HG03521 (cell line): ENCODE measurements around the gene NARF.
"Not testable (repeated sequence)": the region's sequence is repeated elsewhere in the genome, so short reads cannot be mapped to it uniquely, and the experiment has no call there.

ENCODE experiments used
- ATAC-seq: cut with Tn5 transposase; IDR thresholded peaks from one replicate; pipeline ENCODE4 v1.9.1; 2021; ENCODE audit warnings: mild to moderate bottlenecking, moderate library complexity; ENCODE audit not compliant: unreplicated experiment

The NARF gene

DNA sequence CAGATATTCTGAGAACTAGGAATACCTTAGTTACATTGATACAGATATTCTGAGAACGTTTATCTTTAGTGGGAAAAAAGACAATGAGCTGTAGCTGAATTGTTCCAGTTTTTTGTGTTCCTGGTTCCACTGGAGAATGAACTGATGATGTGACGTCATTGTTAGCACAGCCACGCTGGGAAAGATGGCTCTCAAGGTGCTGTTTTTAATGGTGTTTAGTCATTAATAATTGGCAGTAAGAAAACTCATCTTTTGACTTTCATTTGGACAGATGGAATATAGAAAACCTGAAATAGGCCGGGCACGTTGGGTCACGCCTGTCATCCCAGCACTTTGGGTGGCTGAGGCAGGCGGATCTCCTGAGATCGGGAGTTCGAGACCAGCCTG lies 71.4 kb downstream of the NARF start:
- ATAC-seq = no peak

- no peak for ATAC-seq
Observed at GRCh38 chr17:82531431-82531881, 72.9 kb downstream of the NARF start.

GRCh38 chr17:82534401-82534812 lies 75.9 kb downstream of the NARF start:
- no peak for ATAC-seq

DNA sequence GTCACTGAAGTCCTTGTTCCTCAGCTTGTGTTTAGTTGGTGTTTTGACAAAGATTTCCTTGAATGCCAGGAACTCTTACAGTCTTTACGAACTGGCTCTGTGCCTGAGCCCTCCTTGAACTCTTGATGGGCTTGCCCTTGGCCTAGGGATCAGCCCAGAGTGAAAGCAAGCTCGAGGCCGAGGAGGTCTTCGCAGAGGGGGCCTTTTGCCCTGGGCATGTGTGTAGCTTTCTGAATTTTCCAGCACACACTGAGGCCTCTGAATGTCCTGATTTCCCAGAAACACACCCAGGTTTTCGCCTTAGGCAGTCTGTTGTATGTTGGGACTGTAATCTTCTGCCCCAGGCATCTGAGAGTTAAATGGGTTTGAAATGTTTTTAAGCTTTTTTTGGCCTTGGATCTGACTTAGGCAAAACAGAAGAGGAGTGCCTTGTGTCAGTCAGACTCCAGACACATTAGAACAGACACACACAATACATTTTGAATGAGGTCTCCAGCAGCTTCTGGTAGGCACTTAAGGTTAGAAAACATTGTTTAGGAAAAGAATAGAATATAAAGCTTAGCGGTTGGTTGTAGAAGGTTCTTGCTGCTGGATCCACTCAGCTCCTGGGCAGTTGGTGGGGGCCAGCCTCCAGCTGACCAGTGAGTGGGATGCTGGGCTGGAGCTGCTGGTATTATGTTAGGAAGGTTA lies 78.1 kb downstream of the NARF start:
- ATAC-seq = no peak

GRCh38 chr17:82537228-82537627 lies 78.7 kb downstream of the NARF start:
- not testable (repeated sequence) for ATAC-seq

GRCh38 chr17:82539076-82539475 lies 80.5 kb downstream of the NARF start:
- not testable (repeated sequence) for ATAC-seq
